Type B pancreatic cell (in vitro differentiated cells): Measurements from ENCODE around the gene UBE2O. TPM values are rescaled to one million over a fixed set of nuclear protein-coding genes. Genes with fewer than 3 reads are reported as not detected.

ENCODE experiments used
- DNase-seq: peaks from one replicate; pipeline ENCODE4 v3.0.0; 2021; ENCODE audit warnings: mixed read lengths; ENCODE audit not compliant: unreplicated experiment; ENCODE audit errors: extremely low spot score
- H3K27ac Mint-ChIP-seq: 2 replicates; pipeline ENCODE4 v1.8.0; 2021; ENCODE audit warnings: mild to moderate bottlenecking, mixed read lengths
- H3K27me3 Mint-ChIP-seq: 2 replicates; pipeline ENCODE4 v1.8.0; 2021; ENCODE audit warnings: mixed read lengths
- H3K36me3 Mint-ChIP-seq: 2 replicates; pipeline ENCODE4 v1.8.0; 2021; ENCODE audit warnings: mixed read lengths
- H3K4me1 Mint-ChIP-seq: one replicate; pipeline ENCODE4 v1.8.0; 2021; ENCODE audit warnings: mixed read lengths; ENCODE audit not compliant: unreplicated experiment
- H3K4me3 Mint-ChIP-seq: 2 replicates; pipeline ENCODE4 v1.8.0; 2021; ENCODE audit warnings: mild to moderate bottlenecking, mixed read lengths
- H3K9me3 Mint-ChIP-seq: 2 replicates; pipeline ENCODE4 v1.8.0; 2021; ENCODE audit warnings: mixed read lengths
- total RNA-seq: library from RNA; stranded (reverse); gene quantifications from 2 replicates; pipeline ENCODE4 v1.2.1, GENCODE V29; 2021; ENCODE audit warnings: low replicate concordance
- TF ChIP-seq, protein P1 (sequence below): fragments of 200-600 bp; sonication (generic); conservative IDR thresholded peaks from 2 replicates; pipeline ENCODE4 v1.5.0; 2021; ENCODE audit warnings: antibody characterized with exemption, mild to moderate bottlenecking

Gene UBE2O
- total RNA-seq, 1 donor from 2014 or later = 51.5 TPM

GRCh38 chr17:76386966-76387765, 65.8 kb downstream of the UBE2O start:
- TF ChIP-seq, protein P1, sequence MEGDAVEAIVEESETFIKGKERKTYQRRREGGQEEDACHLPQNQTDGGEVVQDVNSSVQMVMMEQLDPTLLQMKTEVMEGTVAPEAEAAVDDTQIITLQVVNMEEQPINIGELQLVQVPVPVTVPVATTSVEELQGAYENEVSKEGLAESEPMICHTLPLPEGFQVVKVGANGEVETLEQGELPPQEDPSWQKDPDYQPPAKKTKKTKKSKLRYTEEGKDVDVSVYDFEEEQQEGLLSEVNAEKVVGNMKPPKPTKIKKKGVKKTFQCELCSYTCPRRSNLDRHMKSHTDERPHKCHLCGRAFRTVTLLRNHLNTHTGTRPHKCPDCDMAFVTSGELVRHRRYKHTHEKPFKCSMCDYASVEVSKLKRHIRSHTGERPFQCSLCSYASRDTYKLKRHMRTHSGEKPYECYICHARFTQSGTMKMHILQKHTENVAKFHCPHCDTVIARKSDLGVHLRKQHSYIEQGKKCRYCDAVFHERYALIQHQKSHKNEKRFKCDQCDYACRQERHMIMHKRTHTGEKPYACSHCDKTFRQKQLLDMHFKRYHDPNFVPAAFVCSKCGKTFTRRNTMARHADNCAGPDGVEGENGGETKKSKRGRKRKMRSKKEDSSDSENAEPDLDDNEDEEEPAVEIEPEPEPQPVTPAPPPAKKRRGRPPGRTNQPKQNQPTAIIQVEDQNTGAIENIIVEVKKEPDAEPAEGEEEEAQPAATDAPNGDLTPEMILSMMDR = no peak
- DNase-seq = no peak
- peak overlapping the region; percentile 77 for H3K4me3 Mint-ChIP-seq
- H3K36me3 Mint-ChIP-seq = no peaks in the 10 kb centered on the region
- no peaks in the 10 kb centered on the region for H3K9me3 Mint-ChIP-seq
- H3K4me1 Mint-ChIP-seq = peaks cover 12% of the 10 kb centered on the region
- no peak overlapping the region for H3K27ac Mint-ChIP-seq
- H3K27me3 Mint-ChIP-seq = peaks cover 4% of the 10 kb centered on the region

GRCh38 chr17:76385892-76386786, 66.8 kb downstream of the UBE2O start:
- Mint-ChIP-seq H3K9me3 (no peaks in the 10 kb centered on the region), H3K27ac (no peak overlapping the region), H3K36me3 (no peaks in the 10 kb centered on the region), H3K27me3 (peaks cover 4% of the 10 kb centered on the region), H3K4me3 (peak overlapping the region; percentile 77), H3K4me1 (peaks cover 12% of the 10 kb centered on the region)
- TF ChIP-seq, protein P1 = peak; percentile 94
- DNase-seq = peak; percentile 86

DNA sequence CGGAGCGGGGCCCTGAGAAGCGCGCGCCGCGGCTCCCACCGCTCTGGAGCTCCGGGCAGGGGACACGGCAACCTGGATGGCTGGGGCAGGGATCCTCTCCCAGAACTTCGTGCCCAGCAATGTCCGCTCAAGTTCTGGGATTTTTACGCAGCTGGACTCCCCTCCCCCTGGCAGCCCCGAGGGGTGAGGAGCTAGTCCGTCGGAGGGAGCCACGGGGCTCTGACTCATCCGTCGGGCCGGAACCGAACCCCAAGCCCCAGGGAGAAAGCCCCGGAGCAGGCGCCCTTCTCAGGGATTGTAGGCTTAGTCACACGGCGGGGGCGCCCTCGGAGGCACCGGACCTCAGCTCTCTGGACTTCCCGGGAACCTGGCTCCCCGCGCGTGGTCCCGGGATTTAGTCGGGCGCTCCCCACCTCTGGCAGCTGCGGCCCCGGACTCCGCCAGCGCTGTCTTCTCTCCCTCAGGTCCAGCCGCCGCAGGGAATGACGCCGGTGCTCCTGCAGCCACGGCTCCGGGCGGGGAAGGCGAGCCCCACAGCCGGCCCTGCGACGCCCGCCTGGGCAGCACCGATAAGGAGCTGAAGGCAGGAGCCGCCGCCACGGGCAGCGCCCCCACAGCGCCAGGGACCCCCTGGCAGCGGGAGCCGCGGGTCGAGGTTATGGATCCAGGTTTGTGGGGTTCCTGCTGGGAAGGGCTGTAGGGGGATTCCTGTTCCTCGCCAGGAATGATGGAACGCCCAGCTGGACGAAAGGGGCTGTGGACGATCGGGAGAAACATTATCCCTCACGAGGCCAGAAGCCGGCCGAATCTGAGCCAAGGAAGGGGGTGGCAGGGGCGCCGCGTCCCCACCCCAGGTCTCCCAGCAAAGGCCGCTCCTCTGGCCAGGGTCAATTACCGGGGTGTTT, 67.7 kb downstream of the UBE2O start:
- TF ChIP-seq, protein P1 = no peak
- H3K36me3 Mint-ChIP-seq = no peaks in the 10 kb centered on the region
- H3K9me3 Mint-ChIP-seq = no peaks in the 10 kb centered on the region
- H3K27me3 Mint-ChIP-seq = peaks cover 4% of the 10 kb centered on the region
- H3K4me1 Mint-ChIP-seq = peaks cover 11% of the 10 kb centered on the region
- DNase-seq = no peak
- peak overlapping the region; percentile 77 for H3K4me3 Mint-ChIP-seq
- H3K27ac Mint-ChIP-seq = no peak overlapping the region

- TF ChIP-seq, protein P1 = no peak
- Mint-ChIP-seq H3K27ac (peak within 1 kb of the TSS; percentile 80), H3K4me3 (peak within 1 kb of the TSS; percentile 93), H3K36me3 (no peaks in the 10 kb centered on the region), H3K9me3 (no peaks in the 10 kb centered on the region), H3K27me3 (peaks cover 7% of the 10 kb centered on the region), H3K4me1 (peaks cover 11% of the 10 kb centered on the region)
- DNase-seq = peak; percentile 82
Observed at GRCh38 chr17:76384222-76384986, 68.5 kb downstream of the UBE2O start, which contains the start of gene SPHK1. SPHK1 (plus strand) TSS chr17:76384609; CDS start chr17:76385645, 1,036 bp downstream.
